NCI-H526 (cell line): ENCODE data around the gene FAHD2A.
"Not testable (repeated sequence)": the region's sequence is repeated elsewhere in the genome, so short reads cannot be mapped to it uniquely, and the experiment has no call there.

Experiments
- DNase-seq, 2 experiments: peaks; one replicate each; lab custom pipeline; 2025; lab: John Stamatoyannopoulos, UW

The FAHD2A gene, protein sequence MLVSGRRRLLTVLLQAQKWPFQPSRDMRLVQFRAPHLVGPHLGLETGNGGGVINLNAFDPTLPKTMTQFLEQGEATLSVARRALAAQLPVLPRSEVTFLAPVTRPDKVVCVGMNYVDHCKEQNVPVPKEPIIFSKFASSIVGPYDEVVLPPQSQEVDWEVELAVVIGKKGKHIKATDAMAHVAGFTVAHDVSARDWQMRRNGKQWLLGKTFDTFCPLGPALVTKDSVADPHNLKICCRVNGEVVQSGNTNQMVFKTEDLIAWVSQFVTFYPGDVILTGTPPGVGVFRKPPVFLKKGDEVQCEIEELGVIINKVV

DNA sequence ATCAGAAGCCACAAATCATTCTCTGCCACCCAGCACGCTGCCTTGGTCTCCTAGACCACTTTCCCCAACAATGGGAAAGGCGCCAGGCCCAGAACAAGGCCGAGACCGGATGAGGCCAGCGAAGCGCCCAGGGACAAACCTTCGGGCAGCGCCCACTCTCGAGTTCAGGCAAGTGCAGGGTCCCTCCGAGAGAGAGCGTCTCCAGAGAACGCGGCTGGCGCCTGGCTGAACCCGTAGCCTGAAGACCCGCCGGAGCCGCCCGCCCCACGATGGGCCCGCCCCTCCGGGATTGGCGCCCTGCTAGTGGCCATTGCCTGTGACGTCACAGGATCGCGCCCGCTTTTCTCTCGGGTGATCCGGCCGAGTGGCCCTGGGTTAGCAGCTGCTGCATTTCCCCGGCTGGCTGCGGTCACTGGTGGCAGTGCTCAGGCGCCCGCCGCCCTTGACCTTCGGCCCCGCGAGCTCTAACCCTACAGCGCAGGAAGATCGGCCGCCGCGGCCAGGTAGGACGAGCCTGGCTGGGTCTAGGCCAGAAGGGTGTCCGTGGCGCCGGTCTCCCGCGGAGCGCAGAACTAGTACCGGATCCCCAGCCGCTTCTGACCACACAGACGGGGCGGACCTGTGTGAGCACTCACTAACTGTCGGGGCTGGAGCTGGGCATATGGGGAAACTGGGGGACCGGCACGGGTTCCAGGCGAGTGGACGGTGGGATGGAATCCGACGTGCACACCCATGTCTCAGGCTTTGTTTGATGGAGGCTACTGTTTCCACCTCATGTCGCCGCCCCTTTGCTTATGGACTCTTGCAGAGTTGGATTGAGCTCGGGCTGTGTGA lies at the start of gene FAHD2A:
Gene FAHD2A, plus strand, starts transcription at position 339 of the 834 bp plus-strand sequence. CDS start 2,851 bp downstream, outside the sequence.
- peak; percentile 70 to 96 for DNase-seq

DNA sequence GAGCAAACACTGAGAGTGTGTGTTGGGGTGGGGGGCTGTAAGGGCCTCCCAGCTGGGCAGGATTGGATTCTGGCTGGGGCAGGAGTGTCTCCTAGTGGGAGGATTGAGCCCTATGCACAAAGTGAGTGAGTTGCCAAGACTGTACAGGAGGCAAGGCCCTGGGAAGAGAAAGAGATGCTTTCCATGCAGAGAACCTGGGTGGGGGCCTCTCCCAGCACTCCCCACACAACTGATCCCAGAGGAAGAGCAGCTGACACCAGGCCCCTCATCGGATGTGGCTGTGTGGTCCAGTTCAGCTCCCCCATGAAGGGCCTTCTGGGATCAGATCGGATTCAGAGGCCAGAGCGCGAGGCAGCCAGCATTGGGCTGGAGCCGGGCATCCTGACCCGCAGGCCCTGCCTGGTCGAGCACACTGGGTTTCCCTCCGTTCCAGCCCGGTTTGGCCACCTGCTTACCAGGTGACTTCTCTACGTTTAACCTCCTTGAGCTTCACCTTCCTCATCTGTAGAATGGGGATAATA lies 49.4 kb upstream of the FAHD2A start:
- DNase-seq: no peak

DNA sequence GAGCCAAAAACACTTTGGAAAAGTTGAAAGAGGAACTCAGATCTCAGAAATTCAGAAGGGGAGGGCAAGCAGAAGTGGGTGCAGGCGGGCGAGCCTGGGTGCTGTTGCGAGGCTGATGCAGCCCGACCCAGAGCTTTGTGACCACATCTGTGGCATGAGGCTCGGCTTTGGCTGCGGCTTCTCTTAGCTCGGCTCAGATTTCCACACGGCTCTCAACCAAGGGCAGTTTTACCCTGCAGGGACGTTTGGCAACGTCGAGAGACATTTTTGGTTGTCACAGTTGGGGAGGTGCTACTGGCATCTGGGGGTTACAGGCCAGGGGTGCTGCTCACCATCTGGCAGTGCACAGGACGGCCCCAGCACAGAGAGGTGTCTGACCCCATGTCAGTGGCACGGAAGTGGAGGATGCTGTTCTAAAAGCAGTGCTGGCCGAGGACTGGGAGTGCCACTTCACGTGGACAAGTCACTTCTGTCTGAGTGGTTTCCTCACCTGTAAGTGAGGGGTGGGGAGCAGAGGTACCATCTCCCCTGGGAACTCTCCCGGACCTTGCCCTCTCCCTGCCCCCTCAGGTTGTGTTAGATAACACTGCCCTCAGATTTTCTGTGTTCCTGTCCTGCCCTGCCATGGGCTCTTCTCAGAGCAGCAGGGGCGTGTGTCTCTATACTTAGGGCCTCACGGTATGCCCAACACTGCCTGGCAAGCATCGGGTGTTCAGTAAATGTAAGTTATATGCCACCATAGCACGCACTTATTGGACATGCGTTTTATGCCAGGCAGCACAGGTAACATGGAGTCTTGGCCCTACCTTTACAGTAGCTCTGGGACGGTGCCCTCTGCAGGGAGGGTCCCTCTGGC lies 48.7 kb upstream of the FAHD2A start:
- no peak for DNase-seq

DNA sequence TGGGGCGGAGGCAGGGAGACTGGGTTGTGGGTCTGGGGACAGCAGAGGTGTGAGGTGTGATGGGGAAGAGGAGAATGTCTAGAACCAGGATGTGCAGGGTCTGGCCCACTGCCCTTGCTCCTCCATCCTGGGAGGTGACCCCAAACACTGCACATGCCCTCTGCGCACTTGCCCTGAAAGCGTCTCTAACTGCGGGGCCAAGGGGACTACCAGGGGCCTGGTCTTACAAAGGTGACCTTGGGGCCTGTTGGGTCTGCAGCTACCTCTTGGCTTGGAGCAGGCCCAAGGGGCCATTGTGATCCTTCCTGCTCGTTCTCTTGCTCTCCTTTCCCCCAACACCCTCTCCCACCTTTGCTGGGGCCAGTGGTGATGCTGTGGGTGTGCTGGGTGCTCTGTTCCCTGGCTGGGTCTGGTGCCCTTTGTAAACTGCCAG lies 48.0 kb upstream of the FAHD2A start:
- DNase-seq: no peak

DNA sequence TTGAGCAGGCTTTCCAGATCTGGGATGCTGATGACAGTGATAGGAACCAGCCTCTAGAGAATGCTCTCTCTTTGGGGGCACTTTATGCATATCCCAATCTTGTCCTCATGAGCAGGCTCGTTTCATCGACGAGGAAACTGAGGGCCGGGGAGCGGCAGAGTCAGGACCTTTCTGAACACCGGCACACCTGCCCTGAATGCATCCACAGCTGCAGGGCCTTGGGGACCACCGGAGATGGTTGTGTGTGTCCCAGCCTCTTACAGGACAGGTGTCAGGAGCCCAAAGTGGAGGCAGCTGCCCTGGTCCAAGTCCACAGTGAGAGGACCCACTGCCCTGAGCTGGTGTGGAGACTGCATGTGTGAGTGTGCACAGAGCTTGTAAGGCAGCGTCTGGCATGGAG lies 47.6 kb upstream of the FAHD2A start:
- no peak for DNase-seq

DNA sequence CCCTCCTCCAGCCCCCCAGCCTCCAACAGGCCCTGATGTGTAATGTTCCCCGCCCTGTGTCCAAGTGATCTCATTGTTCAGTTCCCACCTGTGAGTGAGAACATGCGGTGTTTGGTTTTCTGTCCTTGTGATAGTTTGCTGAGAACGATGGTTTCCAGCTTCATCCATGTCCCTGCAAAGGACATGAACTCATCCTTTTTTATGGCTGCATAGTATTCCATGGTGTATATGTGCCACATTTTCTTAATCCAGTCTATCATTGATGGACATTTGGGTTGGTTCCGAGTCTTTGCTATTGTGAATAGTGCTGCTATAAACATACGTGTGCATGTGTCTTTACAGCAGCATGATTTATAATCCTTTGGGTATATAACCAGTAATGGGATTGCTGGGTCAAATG lies 47.0 kb upstream of the FAHD2A start:
- DNase-seq: not testable (repeated sequence)

DNA sequence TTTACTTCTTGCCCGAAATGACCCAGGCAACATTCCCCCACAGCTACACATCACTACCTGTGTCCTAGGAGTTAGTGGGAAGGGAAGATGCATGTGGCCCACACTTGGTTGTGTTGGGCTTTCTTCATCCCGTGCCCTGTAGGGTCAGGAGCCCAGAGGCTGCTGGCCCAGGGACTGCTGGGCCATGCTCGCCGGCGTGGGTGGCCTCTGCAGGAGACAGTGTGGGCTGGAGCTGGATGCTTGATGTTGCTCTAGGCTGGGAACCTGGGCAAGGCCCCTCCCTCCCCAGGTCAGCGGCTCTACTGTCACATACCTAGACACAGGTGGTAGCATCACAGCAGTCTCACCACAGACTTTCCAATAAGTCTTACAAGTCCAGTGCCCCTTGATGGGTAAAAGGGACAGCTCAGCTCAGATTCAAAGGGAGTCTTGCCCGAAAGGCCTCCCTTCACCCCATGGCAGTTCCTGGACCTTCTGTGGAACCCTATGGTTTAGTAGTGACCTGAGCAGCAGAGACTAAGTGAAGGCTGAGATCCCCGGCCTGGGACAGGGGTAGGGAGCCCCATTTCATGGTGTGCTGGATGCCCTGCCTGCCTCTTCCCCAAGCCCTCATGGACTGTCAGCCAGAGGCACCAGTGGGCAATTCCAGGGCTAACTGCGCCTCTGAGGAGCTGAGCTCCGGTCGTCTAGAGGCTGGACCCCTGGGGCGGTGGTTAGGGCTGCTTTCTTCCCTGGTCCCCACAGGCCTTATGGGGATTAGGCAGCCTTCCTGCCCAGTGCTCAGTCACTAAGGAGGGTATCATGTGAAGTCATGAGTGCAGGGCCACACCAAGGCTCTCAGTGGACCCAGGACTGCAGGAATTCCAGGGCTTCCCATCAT lies 45.4 kb upstream of the FAHD2A start:
- no peak for DNase-seq

DNA sequence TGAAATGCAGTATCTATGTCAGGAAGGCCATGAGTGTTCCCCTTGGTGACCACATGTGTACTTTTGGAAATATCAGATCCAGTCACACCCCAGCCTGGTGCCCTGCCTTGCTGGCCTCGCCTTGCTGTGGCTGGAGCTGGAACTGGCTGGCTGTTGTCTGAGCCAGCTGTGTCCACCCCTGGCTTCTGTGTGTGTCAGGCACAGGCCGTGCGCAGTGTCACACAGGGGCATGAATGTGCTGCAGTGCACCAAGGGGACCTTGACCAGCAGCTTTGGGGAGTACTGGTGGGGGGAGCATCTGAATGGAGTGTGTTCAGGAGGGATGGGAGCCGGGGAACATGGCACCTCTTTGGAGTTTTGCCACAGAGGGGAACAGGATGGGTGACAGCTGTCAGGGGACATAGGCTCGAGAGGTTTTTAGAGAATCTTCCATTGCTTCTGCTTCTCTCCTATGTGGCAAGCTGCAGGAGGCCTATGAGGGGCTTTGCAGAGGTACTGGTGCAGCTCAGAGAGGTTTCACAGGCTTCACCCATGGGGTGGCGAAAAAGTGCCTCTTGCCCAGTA lies 44.7 kb upstream of the FAHD2A start:
- DNase-seq: no peak

DNA sequence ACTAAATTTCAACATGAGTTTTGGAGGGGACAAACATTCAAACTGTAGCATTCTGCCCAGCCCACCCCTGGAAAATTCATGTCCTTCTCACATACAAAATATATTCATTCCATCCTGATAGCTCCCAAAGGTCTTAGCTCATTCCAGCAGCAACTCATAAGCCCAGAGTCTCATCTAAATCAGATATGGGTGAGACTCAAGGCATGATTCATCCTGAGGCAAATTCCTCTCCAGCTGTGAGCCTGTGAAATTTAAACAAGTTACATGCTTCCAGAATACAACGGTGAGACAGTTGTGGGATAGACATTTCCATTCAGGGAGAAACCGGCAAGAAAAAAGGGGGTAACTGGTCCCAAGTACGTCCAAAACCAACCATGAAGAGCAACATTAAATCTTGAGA lies 43.5 kb upstream of the FAHD2A start:
- no peak for DNase-seq

DNA sequence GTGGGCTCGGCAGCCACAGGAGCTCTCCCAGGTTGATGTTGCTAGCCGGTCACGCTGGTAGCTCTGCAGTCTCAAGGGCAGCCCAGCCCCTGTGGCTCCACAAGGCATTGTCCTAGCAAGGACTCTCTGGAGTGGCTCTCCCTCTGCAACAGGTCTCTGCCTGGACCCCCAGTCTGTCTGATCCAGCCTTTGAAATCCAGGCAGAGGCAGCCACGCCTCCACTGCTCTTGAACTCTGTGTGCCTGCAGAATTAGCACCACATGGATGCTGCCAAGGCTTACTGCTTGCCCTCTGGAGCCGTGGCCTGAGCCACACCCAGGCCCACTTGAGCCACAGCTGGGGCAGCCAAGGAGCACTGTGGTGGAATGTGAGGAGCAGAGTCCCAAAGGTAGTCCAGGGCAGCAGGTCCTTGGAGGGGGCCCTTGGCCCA lies 43.0 kb upstream of the FAHD2A start:
- no peak for DNase-seq

DNA sequence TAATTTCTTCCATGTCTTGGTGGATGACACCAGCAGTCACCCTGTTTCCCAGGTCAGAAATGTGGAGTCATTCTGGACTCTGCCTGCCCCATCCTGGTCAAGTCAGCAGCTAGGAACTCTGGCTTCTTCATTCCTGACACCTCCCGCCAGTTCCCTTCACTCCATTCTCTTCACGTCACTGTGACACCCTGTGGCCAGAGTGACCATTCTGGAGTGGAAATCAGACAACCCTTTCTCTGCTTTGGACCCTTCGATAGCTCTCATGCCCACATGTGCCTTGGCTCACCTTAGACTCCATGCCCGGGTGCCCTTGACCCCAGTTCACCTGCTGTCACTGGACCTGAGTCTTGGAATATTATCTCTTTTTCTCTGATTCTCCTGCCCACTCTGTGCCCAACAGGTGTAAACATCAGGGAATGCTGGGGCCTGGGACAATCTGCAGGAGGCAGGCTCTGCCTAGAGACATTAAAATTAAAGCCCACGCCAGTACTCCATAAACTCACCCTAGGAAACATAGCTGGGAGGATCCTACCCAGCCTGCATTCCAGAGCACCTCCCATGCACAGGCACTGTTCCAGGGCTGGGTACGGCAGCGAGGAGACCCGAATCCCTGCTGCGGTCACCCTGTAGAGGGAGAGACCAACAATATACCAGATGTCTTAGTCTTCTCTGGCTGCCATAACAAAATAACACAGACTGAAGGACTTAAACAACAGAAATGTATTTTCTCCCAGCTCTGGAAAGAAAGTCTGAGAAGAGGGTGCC lies 41.1 kb upstream of the FAHD2A start:
- no peak for DNase-seq

DNA sequence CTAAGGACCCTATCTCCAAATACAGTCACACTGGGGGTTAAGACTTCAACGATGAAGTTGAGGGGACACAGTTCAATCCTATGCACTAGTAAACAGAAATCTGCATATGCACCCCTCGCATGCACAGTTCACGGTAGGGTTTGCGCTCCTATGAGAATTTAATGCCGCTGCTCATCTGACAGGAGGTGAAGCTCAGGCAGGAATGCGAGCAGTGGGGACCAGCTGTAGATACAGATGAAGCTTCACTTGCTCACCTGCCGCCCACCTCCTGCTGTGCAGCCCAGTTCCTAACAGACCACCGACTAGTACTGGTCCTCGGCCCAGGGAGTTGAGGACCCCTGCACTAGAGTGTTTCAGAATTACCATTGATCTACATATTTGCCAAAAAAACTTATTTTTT lies 40.0 kb upstream of the FAHD2A start:
- DNase-seq: no peak

DNA sequence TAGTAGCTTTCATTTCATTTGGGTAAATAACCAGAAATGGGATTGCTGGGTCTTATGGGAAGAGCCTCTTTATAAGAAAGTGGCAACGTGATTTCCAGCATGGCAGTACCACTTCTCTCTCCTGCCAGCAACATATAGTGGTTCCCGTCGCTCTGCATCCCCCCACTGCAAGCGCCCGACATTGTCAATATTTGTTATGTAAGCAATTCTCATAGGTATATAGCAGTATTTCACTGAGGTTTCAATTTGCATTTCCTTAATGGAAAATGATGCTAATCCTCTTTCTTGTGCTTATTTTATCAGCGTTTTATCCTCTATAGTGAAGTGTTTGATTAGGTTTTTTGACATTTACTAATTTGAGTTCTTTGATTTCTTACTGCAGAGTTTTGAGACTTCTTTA lies 36.0 kb upstream of the FAHD2A start:
- no peak for DNase-seq

DNA sequence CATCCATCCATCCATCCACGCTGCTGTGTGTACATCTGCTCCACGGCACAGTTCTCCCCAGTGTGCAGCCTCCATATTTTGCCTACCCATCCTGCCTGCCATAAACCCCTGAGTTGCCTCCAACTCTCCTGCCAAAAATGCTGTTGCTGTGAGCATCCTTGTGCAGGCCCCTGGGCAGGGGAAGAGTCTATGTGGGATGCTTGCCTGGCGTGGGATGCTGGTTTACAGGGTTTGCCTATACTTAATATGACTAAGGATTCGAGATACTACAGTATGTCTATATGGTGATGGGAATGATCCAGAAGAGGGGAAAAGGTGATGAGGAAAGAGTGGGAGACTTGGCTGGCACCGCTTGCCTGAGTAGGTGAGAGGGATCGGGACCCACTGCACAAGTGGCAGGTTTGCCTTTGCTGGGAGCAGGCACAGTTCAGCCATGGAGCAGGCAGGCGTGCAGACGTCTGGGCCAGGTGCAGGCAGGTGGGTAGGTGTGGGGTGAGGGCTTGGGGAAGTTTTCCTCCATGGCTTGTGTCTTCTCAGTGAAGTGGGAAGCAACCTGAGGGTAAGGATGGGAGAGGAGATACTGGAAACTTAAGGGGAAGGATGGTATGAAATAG lies 30.2 kb upstream of the FAHD2A start:
- no peak for DNase-seq

DNA sequence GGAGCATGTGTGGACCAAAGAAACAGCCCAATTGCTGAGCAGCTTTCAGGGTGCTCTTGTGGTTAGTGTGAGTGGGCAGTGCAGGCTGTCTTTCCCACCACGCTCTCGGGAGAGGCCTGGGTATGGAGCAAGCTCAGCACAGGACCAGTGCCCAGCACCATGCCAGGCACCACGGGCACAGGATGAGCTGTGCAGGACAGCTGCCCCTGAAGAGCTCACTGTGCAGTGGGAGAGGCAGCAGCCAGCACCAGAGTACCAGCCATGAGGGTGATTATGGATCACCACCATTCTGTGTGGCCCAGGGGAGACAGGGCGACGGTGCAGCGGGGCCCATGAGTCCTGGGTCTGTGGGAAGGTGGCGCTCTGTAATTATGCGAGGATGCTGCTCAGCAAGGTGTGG lies 29.7 kb upstream of the FAHD2A start:
- DNase-seq: no peak

DNA sequence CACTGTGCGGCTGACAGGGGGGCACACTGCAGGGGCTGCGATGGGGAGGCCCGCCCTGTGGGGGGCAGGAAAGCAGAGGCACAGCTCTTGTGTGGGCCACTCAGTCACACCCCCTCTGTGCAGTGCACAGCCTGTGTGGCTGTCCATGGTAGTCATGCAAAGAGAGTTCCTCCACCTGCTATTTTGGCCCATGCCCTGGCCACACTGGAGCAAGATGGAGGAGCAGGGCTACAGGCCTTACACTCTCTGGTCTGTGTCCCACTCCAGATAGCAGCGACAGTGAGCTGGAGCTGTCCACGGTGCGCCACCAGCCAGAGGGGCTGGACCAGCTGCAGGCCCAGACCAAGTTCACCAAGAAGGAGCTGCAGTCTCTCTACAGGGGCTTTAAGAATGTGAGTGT lies 28.5 kb upstream of the FAHD2A start:
- DNase-seq: no peak

DNA sequence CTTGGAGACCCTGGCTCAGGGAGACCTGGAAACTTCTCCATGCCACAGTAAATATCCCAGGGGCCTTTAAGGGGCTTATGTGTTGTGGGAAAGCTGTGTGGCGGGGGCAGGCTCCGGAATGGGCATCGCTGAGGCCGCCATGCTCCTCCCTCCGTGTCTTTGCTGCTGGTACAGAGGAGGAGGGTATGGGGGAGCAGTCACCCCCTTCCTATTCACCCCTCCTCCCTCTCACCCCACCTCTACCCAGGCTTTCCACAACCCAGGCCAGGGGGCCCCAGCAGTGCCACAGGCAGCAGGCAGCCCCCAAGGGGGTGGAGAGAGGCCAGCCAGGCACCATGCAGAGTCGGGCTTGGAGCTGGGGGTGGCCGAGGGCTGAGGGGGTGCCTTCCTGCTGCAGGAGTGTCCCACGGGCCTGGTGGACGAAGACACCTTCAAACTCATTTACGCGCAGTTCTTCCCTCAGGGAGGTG lies 28.0 kb upstream of the FAHD2A start:
- no peak for DNase-seq

DNA sequence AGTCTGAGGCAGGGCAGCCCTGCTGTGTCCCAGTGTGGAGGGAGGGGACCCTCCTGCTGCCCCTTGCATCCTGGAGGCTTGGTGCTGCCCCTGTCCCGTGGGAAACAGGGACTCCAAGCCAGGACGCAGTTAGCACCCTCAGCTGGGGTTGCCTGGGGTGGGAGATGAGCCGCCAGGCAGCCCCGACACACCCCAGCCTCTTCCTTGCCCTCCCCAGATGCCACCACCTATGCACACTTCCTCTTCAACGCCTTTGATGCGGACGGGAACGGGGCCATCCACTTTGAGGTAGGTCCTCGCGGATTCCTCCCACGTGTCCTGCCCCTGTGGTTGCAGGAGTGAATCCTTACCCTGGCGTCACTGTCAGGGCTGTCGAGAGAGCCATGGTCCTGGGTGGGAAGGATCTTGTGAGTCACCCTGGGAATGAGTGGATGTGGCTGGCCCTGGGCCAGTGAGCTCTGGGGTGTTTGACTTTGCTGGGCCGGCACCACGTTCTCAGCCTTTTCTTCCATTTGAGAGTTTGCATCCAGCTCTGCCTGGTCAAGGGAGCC lies 27.5 kb upstream of the FAHD2A start:
- no peak for DNase-seq

DNA sequence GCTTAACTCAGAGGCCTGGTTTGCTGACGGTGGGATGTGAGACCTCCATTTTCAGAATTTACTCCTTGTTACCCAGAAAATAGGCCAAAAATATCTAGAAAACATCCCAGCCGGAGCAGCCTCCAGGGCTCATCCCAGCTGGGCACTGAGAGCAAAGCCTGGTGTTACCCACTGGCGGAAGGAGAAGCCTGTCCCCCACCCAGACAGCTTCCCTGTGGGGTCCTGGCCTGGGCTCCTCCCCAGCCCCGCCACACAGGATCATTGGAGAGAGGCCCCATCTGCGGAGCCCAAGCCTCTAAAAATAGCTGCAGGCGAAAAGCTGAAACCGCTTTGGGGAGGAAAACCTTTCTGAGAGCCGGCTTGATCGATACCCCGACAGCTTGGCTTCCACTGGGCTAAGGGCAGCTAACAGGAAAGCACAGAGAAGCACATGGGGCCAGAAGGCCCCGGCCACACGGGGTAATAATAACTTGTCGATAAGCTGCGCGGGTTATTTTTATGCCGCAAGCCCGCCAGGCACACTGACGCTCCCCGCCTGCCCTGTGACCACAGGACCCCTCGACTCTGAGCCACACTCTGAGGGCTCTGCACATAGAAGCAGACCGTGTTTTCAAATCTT lies 26.9 kb upstream of the FAHD2A start:
- DNase-seq: no peak
